Calu3 (cell line): ENCODE results near the gene ARPC4. TPM values are rescaled to one million over a fixed set of nuclear protein-coding genes. Genes with fewer than 3 reads are reported as not detected.

ENCODE experiments used
- BruUV-seq: library from RNA; stranded (reverse); fragments of 400-500 nt; replicated peaks from 2 replicates; lab custom pipeline; 2021; lab: Mats Ljungman, UMichigan
- CTCF ChIA-PET: fragments of 300-600 bp; sonication (Branson Sonifier 250); formaldehyde crosslinking; loops from one replicate; lab custom pipeline; 2022; ENCODE audit warnings: antibody characterized with exemption; lab: Charles Lee
- DNase-seq: peaks from one replicate; pipeline ENCODE4 v3.0.0; 2022
- H3K27ac Mint-ChIP-seq: one replicate; pipeline ENCODE4 v1.8.0; 2022; ENCODE audit warnings: mixed read lengths; ENCODE audit not compliant: unreplicated experiment
- H3K27me3 Mint-ChIP-seq: one replicate; pipeline ENCODE4 v1.8.0; 2022; ENCODE audit warnings: mixed read lengths; ENCODE audit not compliant: unreplicated experiment
- H3K36me3 Mint-ChIP-seq: one replicate; pipeline ENCODE4 v1.8.0; 2022; ENCODE audit warnings: mild to moderate bottlenecking, moderate library complexity, mixed read lengths; ENCODE audit not compliant: insufficient read depth, unreplicated experiment
- H3K4me1 Mint-ChIP-seq: one replicate; pipeline ENCODE4 v1.8.0; 2022; ENCODE audit warnings: mild to moderate bottlenecking, low read depth, mixed read lengths; ENCODE audit not compliant: unreplicated experiment
- H3K4me3 Mint-ChIP-seq: one replicate; pipeline ENCODE4 v1.8.0; 2022; ENCODE audit warnings: mild to moderate bottlenecking, low read depth, moderate library complexity, mixed read lengths; ENCODE audit not compliant: unreplicated experiment
- H3K9me3 Mint-ChIP-seq: one replicate; pipeline ENCODE4 v1.8.0; 2022; ENCODE audit warnings: low read depth, mixed read lengths; ENCODE audit not compliant: unreplicated experiment
- intact Hi-C: fragments of 100-400 bp; cut with micrococcal nuclease; formaldehyde crosslinking; loops from one replicate; pipeline ENCODE4 v1.10.0; 2022; ENCODE audit not compliant: unreplicated experiment
- total RNA-seq: library from RNA; stranded (reverse); gene quantifications from 2 replicates; pipeline ENCODE4 v1.2.3, GENCODE V29; 2022
- TF ChIP-seq, protein P1 (sequence below): fragments of 200-600 bp; IDR thresholded peaks from one replicate; pipeline ENCODE4 v1.8.0; 2022; ENCODE audit warnings: antibody characterized with exemption; ENCODE audit not compliant: unreplicated experiment

ARPC4 gene
- total RNA-seq, 1 experiment from 2014 or later = 141 TPM

DNA sequence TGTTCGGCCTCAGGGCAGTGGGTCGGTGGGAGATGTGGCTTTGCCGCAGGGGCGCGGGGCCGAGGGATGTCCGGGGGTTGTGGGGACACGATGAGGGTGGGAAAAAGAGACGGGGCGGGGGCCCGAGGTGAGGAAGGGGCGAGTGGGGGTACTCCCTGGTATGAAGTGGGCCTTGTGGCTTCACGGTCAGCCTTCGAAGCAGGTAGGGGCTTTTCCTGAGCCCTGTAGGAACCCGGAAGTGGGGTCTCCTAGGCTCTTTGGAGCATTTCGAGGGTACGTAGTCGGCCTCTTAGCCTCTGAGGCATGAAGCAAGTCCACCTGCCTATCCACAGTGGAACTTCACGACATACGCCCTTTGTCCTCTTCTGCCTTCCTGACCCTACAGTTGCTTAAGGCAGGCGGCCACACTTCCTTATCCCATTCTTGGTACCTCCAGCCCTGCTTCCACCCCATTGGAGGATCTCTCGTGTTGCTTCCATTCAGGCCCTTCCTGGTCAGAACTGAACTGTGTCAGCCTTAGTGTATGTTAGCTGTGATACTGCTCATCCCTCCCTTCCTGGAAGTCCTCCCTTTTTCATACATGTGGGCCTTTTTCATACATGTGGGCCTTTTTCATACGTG, 389 bp downstream of the ARPC4 start:
- no TSS peak for BruUV-seq
- peak; percentile 23 for DNase-seq
- no peaks in the 10 kb centered on the region for H3K27me3 Mint-ChIP-seq
- H3K4me3 Mint-ChIP-seq = peak overlapping the region; percentile 89
- peaks cover 78% of the 10 kb centered on the region for H3K36me3 Mint-ChIP-seq
- H3K27ac Mint-ChIP-seq = peak overlapping the region; percentile 100
- CTCF ChIA-PET = interaction anchor here (1.0 to 1.5 kb wide), 2 partner anchors 12 to 153 kb away, joined by 3 read pairs; no protein-coding TSS in a partner anchor
- H3K4me1 Mint-ChIP-seq = peaks cover 27% of the 10 kb centered on the region
- TF ChIP-seq, protein P1, sequence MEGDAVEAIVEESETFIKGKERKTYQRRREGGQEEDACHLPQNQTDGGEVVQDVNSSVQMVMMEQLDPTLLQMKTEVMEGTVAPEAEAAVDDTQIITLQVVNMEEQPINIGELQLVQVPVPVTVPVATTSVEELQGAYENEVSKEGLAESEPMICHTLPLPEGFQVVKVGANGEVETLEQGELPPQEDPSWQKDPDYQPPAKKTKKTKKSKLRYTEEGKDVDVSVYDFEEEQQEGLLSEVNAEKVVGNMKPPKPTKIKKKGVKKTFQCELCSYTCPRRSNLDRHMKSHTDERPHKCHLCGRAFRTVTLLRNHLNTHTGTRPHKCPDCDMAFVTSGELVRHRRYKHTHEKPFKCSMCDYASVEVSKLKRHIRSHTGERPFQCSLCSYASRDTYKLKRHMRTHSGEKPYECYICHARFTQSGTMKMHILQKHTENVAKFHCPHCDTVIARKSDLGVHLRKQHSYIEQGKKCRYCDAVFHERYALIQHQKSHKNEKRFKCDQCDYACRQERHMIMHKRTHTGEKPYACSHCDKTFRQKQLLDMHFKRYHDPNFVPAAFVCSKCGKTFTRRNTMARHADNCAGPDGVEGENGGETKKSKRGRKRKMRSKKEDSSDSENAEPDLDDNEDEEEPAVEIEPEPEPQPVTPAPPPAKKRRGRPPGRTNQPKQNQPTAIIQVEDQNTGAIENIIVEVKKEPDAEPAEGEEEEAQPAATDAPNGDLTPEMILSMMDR = no peak
- intact Hi-C loops = loop anchor here (5.0 kb wide), 1 partner anchor 76 kb away; no protein-coding TSS in a partner anchor
- H3K9me3 Mint-ChIP-seq = no peaks in the 10 kb centered on the region

DNA sequence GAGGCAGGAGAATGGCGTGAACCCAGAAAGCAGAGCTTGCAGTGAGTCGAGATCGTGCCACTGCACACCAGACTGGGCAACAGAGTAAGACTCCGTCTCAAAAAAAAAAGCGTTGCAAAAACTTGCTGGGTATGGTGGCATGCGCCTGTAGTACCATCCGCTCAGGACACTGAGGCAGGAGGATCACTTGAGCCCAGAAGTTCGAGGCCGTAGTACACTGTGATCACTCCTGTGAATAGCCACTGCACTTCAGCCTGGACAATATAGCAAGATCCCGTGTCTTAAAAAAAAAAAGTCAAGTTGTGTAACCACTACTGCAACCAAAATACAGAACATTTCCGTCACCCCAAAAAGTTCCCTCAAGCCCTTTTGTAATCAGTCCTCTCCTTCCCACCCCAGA, 1.5 kb downstream of the ARPC4 start:
- no peaks in the 10 kb centered on the region for H3K9me3 Mint-ChIP-seq
- intact Hi-C loops = loop anchor here (5.0 kb wide), 1 partner anchor 77 kb away; no protein-coding TSS in a partner anchor

DNA sequence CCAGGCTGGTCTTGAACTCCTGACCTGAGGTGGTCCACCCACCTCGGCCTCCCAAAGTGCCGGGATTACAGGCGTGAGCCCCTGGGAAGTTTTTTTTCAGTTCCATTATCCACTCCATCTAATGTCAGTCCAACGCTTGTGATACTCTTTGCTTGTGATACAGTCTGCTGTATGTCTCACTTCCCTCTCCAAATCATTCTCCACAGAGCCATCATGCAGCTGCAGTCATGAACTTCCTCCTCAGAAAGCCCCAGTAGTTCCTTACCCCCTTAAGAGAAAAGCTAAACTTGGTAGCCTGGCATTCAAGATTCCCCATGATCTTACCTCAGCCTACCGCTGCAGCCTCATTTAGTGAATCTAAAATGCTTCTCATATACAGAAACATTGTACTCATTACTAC, 2.3 kb downstream of the ARPC4 start:
- no peak for DNase-seq
- CTCF ChIA-PET = no interaction called here
- H3K36me3 Mint-ChIP-seq = peaks cover 81% of the 10 kb centered on the region
- no TSS peak for BruUV-seq
- peaks cover 27% of the 10 kb centered on the region for H3K4me1 Mint-ChIP-seq
- no peak overlapping the region for H3K27ac Mint-ChIP-seq
- H3K4me3 Mint-ChIP-seq = peak overlapping the region; percentile 89
- H3K9me3 Mint-ChIP-seq = no peaks in the 10 kb centered on the region
- H3K27me3 Mint-ChIP-seq = no peaks in the 10 kb centered on the region
- TF ChIP-seq, protein P1 = no peak
- intact Hi-C loops = no loop called here

More for the DNA sequence above, 1.5 kb downstream of the ARPC4 start:
- Mint-ChIP-seq H3K27me3 (no peaks in the 10 kb centered on the region), H3K27ac (peak overlapping the region; percentile 27), H3K36me3 (peaks cover 73% of the 10 kb centered on the region), H3K4me3 (peak overlapping the region; percentile 89), H3K4me1 (peaks cover 27% of the 10 kb centered on the region)
- TF ChIP-seq, protein P1 = no peak
- CTCF ChIA-PET = no interaction called here
- DNase-seq = no peak
- TSS peak; percentile 37 for BruUV-seq

DNA sequence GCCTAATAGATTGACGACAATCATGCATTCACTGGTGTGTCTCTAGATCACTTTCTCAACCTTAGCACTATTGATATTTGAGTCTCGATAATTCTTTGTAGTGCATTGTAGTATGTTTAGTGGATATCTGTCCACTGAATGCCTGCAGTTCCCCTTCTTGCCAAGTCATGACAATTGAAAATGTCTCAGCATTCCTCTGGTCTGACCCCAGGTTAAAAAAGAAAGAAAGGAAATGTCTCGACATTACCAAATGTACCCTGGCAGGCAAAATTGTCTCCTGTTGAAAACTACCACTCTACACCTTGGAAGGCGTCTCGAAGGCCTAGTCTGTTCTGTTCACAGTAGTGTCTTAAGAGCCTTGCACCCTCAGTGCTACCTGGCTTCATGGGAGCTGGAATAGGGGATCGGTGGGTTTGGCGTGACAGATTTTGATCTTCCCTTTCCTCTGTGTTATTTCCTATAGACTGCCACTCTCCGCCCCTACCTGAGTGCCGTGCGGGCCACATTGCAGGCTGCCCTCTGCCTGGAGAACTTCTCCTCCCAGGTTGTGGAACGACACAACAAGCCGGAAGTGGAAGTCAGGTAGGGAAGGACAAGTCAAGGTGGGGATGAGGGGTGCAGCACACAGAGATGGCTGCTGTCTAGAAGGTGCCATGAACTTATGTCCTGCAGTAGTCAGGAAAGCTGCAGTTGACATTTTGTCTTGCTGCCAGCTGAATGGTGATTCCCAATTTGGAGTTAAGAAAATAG, 4.5 kb downstream of the ARPC4 start:
- Mint-ChIP-seq H3K9me3 (no peaks in the 10 kb centered on the region), H3K27me3 (no peaks in the 10 kb centered on the region), H3K27ac (no peak overlapping the region), H3K36me3 (peaks cover 86% of the 10 kb centered on the region), H3K4me3 (no peak overlapping the region), H3K4me1 (peaks cover 20% of the 10 kb centered on the region)
- TF ChIP-seq, protein P1 = no peak
- CTCF ChIA-PET = interaction anchor here (0.7 kb wide), 1 partner anchor 153 kb away, joined by 5 read pairs; no protein-coding TSS in a partner anchor
- BruUV-seq = no TSS peak
- no peak for DNase-seq
- intact Hi-C loops = no loop called here
